HEK293 (cell line): ENCODE measurements around the gene FTO.

Experiments used
- CTCF ChIA-PET: fragments of 350-600 bp; formaldehyde crosslinking; extraction: SDS; loops from one replicate; lab custom pipeline; 2021; ENCODE audit warnings: antibody characterized with exemption; lab: Yijun Ruan, JAX
- POLR2A ChIA-PET: fragments of 300-600 bp; formaldehyde crosslinking; extraction: SDS; loops from one replicate; lab custom pipeline; 2020; ENCODE audit warnings: antibody characterized with exemption, inconsistent platforms; lab: Yijun Ruan, JAX
- H3K27ac ChIP-seq: fragments of 200-500 bp; sonication (Bioruptor generic); 2 replicates; pipeline ENCODE4 v1.5.1; 2014; ENCODE audit warnings: low read depth, low read length, control low read depth, inconsistent platforms; ENCODE audit errors: extremely low read depth
- H3K36me3 ChIP-seq, 2 experiments: fragments of 200-500 bp in 1 of 2; sonication (Bioruptor generic) in 1 of 2; 1 replicate in 1 of 2; 2 replicates in 1 of 2; pipeline ENCODE4 v1.5.1; 2014 to 2017; ENCODE audit warnings: inconsistent platforms in 2 of 2, low read length in 2 of 2; ENCODE audit not compliant: control insufficient read depth in 2 of 2, insufficient read depth in 1 of 2
- H3K4me1 ChIP-seq: fragments of 200-500 bp; sonication (Bioruptor generic); 2 replicates; pipeline ENCODE4 v1.5.1; 2014; ENCODE audit warnings: mild to moderate bottlenecking, low read length, inconsistent platforms; ENCODE audit not compliant: control insufficient read depth, insufficient read depth
- H3K4me3 ChIP-seq: 2 replicates; pipeline ENCODE4 v1.5.1; 2011; ENCODE audit warnings: low read depth, mild to moderate bottlenecking, control low read depth, low read length, moderate library complexity
- H3K9me3 ChIP-seq: fragments of 200-500 bp; sonication (Bioruptor generic); 2 replicates; pipeline ENCODE4 v1.5.1; 2014; ENCODE audit warnings: low read depth, low read length, inconsistent platforms; ENCODE audit not compliant: control insufficient read depth, insufficient read depth
- AEBP2 ChIP-seq: fragments of 450-650 bp; formaldehyde crosslinking; IDR thresholded peaks from 2 replicates; pipeline ENCODE4 v1.5.1; 2016; ENCODE audit warnings: missing biosample characterization, missing genetic modification characterization, borderline replicate concordance
- BCL11A ChIP-seq: fragments of 450-650 bp; formaldehyde crosslinking; IDR thresholded peaks from 2 replicates; pipeline ENCODE4 v1.5.1; 2016; ENCODE audit warnings: low read depth, missing biosample characterization, missing genetic modification characterization
- SP3 ChIP-seq: fragments of 450-650 bp; formaldehyde crosslinking; IDR thresholded peaks from 2 replicates; pipeline ENCODE4 v1.5.1; 2016; ENCODE audit warnings: missing biosample characterization, missing genetic modification characterization
- TRIM28 ChIP-seq: IDR thresholded peaks from 2 replicates; pipeline ENCODE4 v1.6.1; 2011; ENCODE audit warnings: low read length, control low read depth, borderline replicate concordance
- ZBTB11 ChIP-seq: fragments of 450-650 bp; formaldehyde crosslinking; conservative IDR thresholded peaks from 2 replicates; pipeline ENCODE4 v1.5.1; 2016; ENCODE audit warnings: low read depth, missing biosample characterization, missing genetic modification characterization
- ZFHX2 ChIP-seq: fragments of 450-650 bp; formaldehyde crosslinking; conservative IDR thresholded peaks from 2 replicates; pipeline ENCODE4 v1.5.1; 2016; ENCODE audit warnings: missing biosample characterization, missing genetic modification characterization
- ZFP69B ChIP-seq: fragments of 450-650 bp; formaldehyde crosslinking; IDR thresholded peaks from 2 replicates; pipeline ENCODE4 v1.5.1; 2016; ENCODE audit warnings: missing biosample characterization, missing genetic modification characterization
- ZNF155 ChIP-seq: fragments of 450-650 bp; formaldehyde crosslinking; IDR thresholded peaks from 2 replicates; pipeline ENCODE4 v1.5.1; 2016; ENCODE audit warnings: missing biosample characterization, missing genetic modification characterization
- ZNF16 ChIP-seq: fragments of 450-650 bp; formaldehyde crosslinking; IDR thresholded peaks from 2 replicates; pipeline ENCODE4 v1.5.1; 2016; ENCODE audit warnings: low read depth, missing biosample characterization, missing genetic modification characterization
- ZNF214 ChIP-seq: fragments of 450-650 bp; formaldehyde crosslinking; IDR thresholded peaks from 2 replicates; pipeline ENCODE4 v1.5.1; 2017; ENCODE audit warnings: missing biosample characterization, mild to moderate bottlenecking, missing genetic modification characterization, borderline replicate concordance
- ZNF274 ChIP-seq, 2 experiments: fragments of 200-500 bp in 1 of 2; fragments of 450-650 bp in 1 of 2; sonication (Bioruptor generic) in 1 of 2; formaldehyde crosslinking in 1 of 2; IDR thresholded peaks; 2 replicates each; pipeline versions ENCODE4 v1.5.1 to v1.6.1; 2014 to 2016; ENCODE audit warnings: borderline replicate concordance in 1 of 2, inconsistent platforms in 1 of 2, low read length in 1 of 2, missing biosample characterization in 1 of 2, missing genetic modification characterization in 1 of 2
- ZNF302 ChIP-seq: fragments of 450-650 bp; formaldehyde crosslinking; IDR thresholded peaks from 2 replicates; pipeline ENCODE4 v1.5.1; 2016; ENCODE audit warnings: missing biosample characterization, missing genetic modification characterization, low read depth
- ZNF362 ChIP-seq: fragments of 450-650 bp; formaldehyde crosslinking; IDR thresholded peaks from 2 replicates; pipeline ENCODE4 v1.5.1; 2016; ENCODE audit warnings: missing biosample characterization, missing genetic modification characterization
- ZNF416 ChIP-seq: fragments of 450-650 bp; formaldehyde crosslinking; IDR thresholded peaks from 2 replicates; pipeline ENCODE4 v1.5.1; 2016; ENCODE audit warnings: missing biosample characterization, missing genetic modification characterization
- ZNF530 ChIP-seq: fragments of 450-650 bp; formaldehyde crosslinking; IDR thresholded peaks from 2 replicates; pipeline ENCODE4 v1.5.1; 2016; ENCODE audit warnings: low read depth, missing biosample characterization, missing genetic modification characterization
- ZNF544 ChIP-seq: fragments of 450-650 bp; formaldehyde crosslinking; IDR thresholded peaks from 2 replicates; pipeline ENCODE4 v1.5.0; 2017; ENCODE audit warnings: missing biosample characterization, missing genetic modification characterization
- ZNF561 ChIP-seq: fragments of 450-650 bp; IDR thresholded peaks from 2 replicates; pipeline ENCODE4 v1.5.1; 2018; ENCODE audit warnings: missing biosample characterization, missing genetic modification characterization, borderline replicate concordance
- ZNF600 ChIP-seq: fragments of 450-650 bp; formaldehyde crosslinking; IDR thresholded peaks from 2 replicates; pipeline ENCODE4 v1.5.1; 2016; ENCODE audit warnings: missing biosample characterization, missing genetic modification characterization
- ZNF629 ChIP-seq: fragments of 450-650 bp; formaldehyde crosslinking; IDR thresholded peaks from 2 replicates; pipeline ENCODE4 v1.5.1; 2017; ENCODE audit warnings: missing biosample characterization, missing genetic modification characterization
- ZNF664 ChIP-seq: fragments of 450-650 bp; formaldehyde crosslinking; IDR thresholded peaks from 2 replicates; pipeline ENCODE4 v1.5.1; 2016; ENCODE audit warnings: missing biosample characterization, missing genetic modification characterization
- ZNF776 ChIP-seq: fragments of 450-650 bp; formaldehyde crosslinking; IDR thresholded peaks from 2 replicates; pipeline ENCODE4 v1.5.0; 2017; ENCODE audit warnings: missing biosample characterization, missing genetic modification characterization, borderline replicate concordance

Gene FTO

GRCh38 chr16:53859995-53860540 lies 156.1 kb downstream of the FTO start:
- Histone ChIP-seq H3K36me3 (no peaks in the 10 kb centered on the region; a peak in 1 of 3 replicates), H3K4me3 (no peak overlapping the region)
- POLR2A ChIA-PET = no interaction called here
- TF ChIP-seq ZNF544 (tag by site-specific recombination) (no peak), ZNF274 (IDR thresholded peaks at IDR 0.05; ENCODE audit: low read length) (no peak), ZNF274 (tag by site-specific recombination; IDR thresholded peaks at IDR 0.05; ENCODE audit: borderline replicate concordance) (no peak), ZFHX2 (no peak), BCL11A (no peak), ZNF16 (tag by site-specific recombination) (no peak), ZBTB11 (tag by site-specific recombination) (no peak), ZFP69B (tag by site-specific recombination) (no peak), ZNF600 (tag by site-specific recombination) (no peak), ZNF530 (tag by site-specific recombination) (no peak), ZNF362 (tag by site-specific recombination) (no peak), ZNF155 (tag by site-specific recombination) (no peak), TRIM28 (no peak)
- TF ChIP-seq, all 188 proteins: peak for 0
- no peaks in the 10 kb centered on the region for H3K4me1 ChIP-seq
- H3K9me3 ChIP-seq = no peaks in the 10 kb centered on the region
- no peak overlapping the region for H3K27ac ChIP-seq
- CTCF ChIA-PET = no interaction called here

GRCh38 chr16:53863861-53864260 lies 159.9 kb downstream of the FTO start:
- POLR2A ChIA-PET = no interaction called here
- CTCF ChIA-PET = no interaction called here
- H3K36me3 ChIP-seq = no peaks in the 10 kb centered on the region; a peak in 1 of 3 replicates
- no peak overlapping the region for H3K27ac ChIP-seq
- no peak overlapping the region for H3K4me3 ChIP-seq
- H3K9me3 ChIP-seq = no peaks in the 10 kb centered on the region
- H3K4me1 ChIP-seq = no peaks in the 10 kb centered on the region
- TF ChIP-seq AEBP2 (tag by site-specific recombination) (no peak), SP3 (tag by site-specific recombination) (no peak), ZNF362 (tag by site-specific recombination) (no peak), ZNF561 (tag by site-specific recombination) (no peak), ZNF302 (tag by site-specific recombination) (no peak), ZNF629 (tag by site-specific recombination) (no peak), ZNF214 (no peak), ZNF776 (tag by site-specific recombination) (no peak), ZNF416 (no peak), ZNF664 (tag by site-specific recombination) (no peak)
